ENCODE data around the gene SLC8A2.

The SLC8A2 gene

GRCh38 chr19:47499863-47500830 lies 28.5 kb upstream of the SLC8A2 start:
- H2AFZ ChIP-seq (ENCODE audit: low read length) = no peak overlapping the region
- no peak overlapping the region for H3K4me2 ChIP-seq (ENCODE audit: low read length)
- no peaks in the 10 kb centered on the region for H3K4me1 ChIP-seq (ENCODE audit: insufficient read depth, low read length, severe bottlenecking)
- no peaks in the 10 kb centered on the region for H3K9me3 ChIP-seq (ENCODE audit: low read length)
- H3K79me2 ChIP-seq (ENCODE audit: insufficient read depth, low read length) = no peaks in the 10 kb centered on the region
- peaks cover 47% of the 10 kb centered on the region; the same call in 1 of the 2 replicates for H3K36me3 ChIP-seq (ENCODE audit: insufficient read depth, low read length)
- TF ChIP-seq CTCF (IDR thresholded peaks at IDR 0.05; ENCODE audit: low read length) = no peak
- TF ChIP-seq EZH2 (IDR thresholded peaks at IDR 0.05; ENCODE audit: borderline replicate concordance, low read length) = no peak
- no peaks in the 10 kb centered on the region for H3K27me3 ChIP-seq (ENCODE audit: insufficient read depth, low read length)
- H3F3A ChIP-seq (ENCODE audit: insufficient read depth, low read length) = no peaks in the 10 kb centered on the region
- H3K4me3 ChIP-seq (ENCODE audit: low read depth, low read length, poor library complexity, severe bottlenecking) = no peak overlapping the region
- H3K9ac ChIP-seq (ENCODE audit: low read length) = no peak overlapping the region
- no peaks in the 10 kb centered on the region for H3K9me2 ChIP-seq (ENCODE audit: low read depth, low read length)
- H4K20me1 ChIP-seq (ENCODE audit: insufficient read depth, low read length) = no peaks in the 10 kb centered on the region
- H3K27ac ChIP-seq (ENCODE audit: low read depth, low read length, poor library complexity, severe bottlenecking) = no peak overlapping the region

GRCh38 chr19:47499371-47499770 lies 27.7 kb upstream of the SLC8A2 start:
- no peaks in the 10 kb centered on the region for H3F3A ChIP-seq (ENCODE audit: insufficient read depth, low read length)
- TF ChIP-seq EZH2 (IDR thresholded peaks at IDR 0.05; ENCODE audit: borderline replicate concordance, low read length) (no peak), CTCF (IDR thresholded peaks at IDR 0.05; ENCODE audit: low read length) (no peak)
- no peaks in the 10 kb centered on the region for H3K79me2 ChIP-seq (ENCODE audit: insufficient read depth, low read length)
- H3K4me2 ChIP-seq (ENCODE audit: low read length) = no peak overlapping the region
- no peak overlapping the region for H3K9ac ChIP-seq (ENCODE audit: low read length)
- no peaks in the 10 kb centered on the region for H3K9me3 ChIP-seq (ENCODE audit: low read length)
- no peaks in the 10 kb centered on the region for H4K20me1 ChIP-seq (ENCODE audit: insufficient read depth, low read length)
- H3K9me2 ChIP-seq (ENCODE audit: low read depth, low read length) = no peaks in the 10 kb centered on the region
- no peaks in the 10 kb centered on the region for H3K4me1 ChIP-seq (ENCODE audit: insufficient read depth, low read length, severe bottlenecking)
- H2AFZ ChIP-seq (ENCODE audit: low read length) = no peak overlapping the region
- no peak overlapping the region for H3K27ac ChIP-seq (ENCODE audit: low read depth, low read length, poor library complexity, severe bottlenecking)
- H3K4me3 ChIP-seq (ENCODE audit: low read depth, low read length, poor library complexity, severe bottlenecking) = no peak overlapping the region
- no peaks in the 10 kb centered on the region for H3K27me3 ChIP-seq (ENCODE audit: insufficient read depth, low read length)
- H3K36me3 ChIP-seq (ENCODE audit: insufficient read depth, low read length) = peaks cover 42% of the 10 kb centered on the region; the same call in 1 of the 2 replicates

GRCh38 chr19:47498561-47498960 lies 26.9 kb upstream of the SLC8A2 start:
- H4K20me1 ChIP-seq (ENCODE audit: insufficient read depth, low read length) = no peaks in the 10 kb centered on the region
- H3K36me3 ChIP-seq (ENCODE audit: insufficient read depth, low read length) = peaks cover 36% of the 10 kb centered on the region; the same call in 1 of the 2 replicates
- TF ChIP-seq CTCF (IDR thresholded peaks at IDR 0.05; ENCODE audit: low read length) (no peak), EZH2 (IDR thresholded peaks at IDR 0.05; ENCODE audit: borderline replicate concordance, low read length) (no peak)
- no peaks in the 10 kb centered on the region for H3F3A ChIP-seq (ENCODE audit: insufficient read depth, low read length)
- H3K79me2 ChIP-seq (ENCODE audit: insufficient read depth, low read length) = no peaks in the 10 kb centered on the region
- no peaks in the 10 kb centered on the region for H3K27me3 ChIP-seq (ENCODE audit: insufficient read depth, low read length)
- no peak overlapping the region for H3K4me3 ChIP-seq (ENCODE audit: low read depth, low read length, poor library complexity, severe bottlenecking)
- no peaks in the 10 kb centered on the region for H3K9me3 ChIP-seq (ENCODE audit: low read length)
- H3K4me1 ChIP-seq (ENCODE audit: insufficient read depth, low read length, severe bottlenecking) = no peaks in the 10 kb centered on the region
- H3K9ac ChIP-seq (ENCODE audit: low read length) = no peak overlapping the region
- H3K27ac ChIP-seq (ENCODE audit: low read depth, low read length, poor library complexity, severe bottlenecking) = no peak overlapping the region
- no peaks in the 10 kb centered on the region for H3K9me2 ChIP-seq (ENCODE audit: low read depth, low read length)
- H3K4me2 ChIP-seq (ENCODE audit: low read length) = no peak overlapping the region
- no peak overlapping the region for H2AFZ ChIP-seq (ENCODE audit: low read length)
